GM12864 (cell line): ENCODE results near the gene ADAM30.

Experiments
- DNase-seq: peaks from one replicate; pipeline ENCODE4 v3.0.0-alpha.2; 2011; ENCODE audit warnings: low read depth
- H3K4me3 ChIP-seq: 2 replicates; pipeline ENCODE4 v1.5.1; 2011; ENCODE audit warnings: mild to moderate bottlenecking, low read depth, low read length, control low read depth
- CTCF ChIP-seq: IDR thresholded peaks from 2 replicates; pipeline ENCODE4 v1.5.1; 2011; ENCODE audit warnings: low read depth, mild to moderate bottlenecking, moderate library complexity, low read length, control low read depth, inconsistent platforms; ENCODE audit errors: missing control alignments

The ADAM30 gene

GRCh38 chr1:119896303-119896702 is at the start of gene ADAM30:
Gene ADAM30 (minus strand): TSS chr1:119896515. CDS start chr1:119896336, 179 bp downstream.
- H3K4me3 ChIP-seq, result no peak within 1 kb of the TSS
- DNase-seq, result no peak
- no peak for TF ChIP-seq CTCF

- TF ChIP-seq CTCF, result no peak
- no peak overlapping the region for H3K4me3 ChIP-seq
- DNase-seq, result no peak
These were observed 46.9 kb upstream of the ADAM30 start for GRCh38 chr1:119943216-119943615.

DNA sequence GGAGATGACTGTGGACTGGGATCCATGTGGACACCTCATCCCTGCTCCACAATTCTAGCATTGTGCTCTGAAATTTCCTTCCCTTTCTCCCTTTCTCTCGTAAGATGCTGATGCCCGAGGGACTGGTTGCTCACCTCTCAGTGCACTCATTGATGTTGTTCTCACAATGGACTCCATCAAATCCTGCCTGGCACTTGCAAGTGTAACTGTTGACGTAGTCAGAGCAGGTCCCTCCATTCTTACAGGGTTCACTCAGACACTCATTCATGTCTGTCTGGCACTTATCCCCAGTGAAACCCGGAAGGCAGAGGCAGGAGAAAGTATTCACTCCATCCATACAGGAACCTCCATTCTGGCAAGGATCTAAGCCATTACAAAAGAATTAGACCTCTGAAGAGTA is 45.1 kb upstream of the ADAM30 start:
- no peak for DNase-seq
- no peak for TF ChIP-seq CTCF

DNA sequence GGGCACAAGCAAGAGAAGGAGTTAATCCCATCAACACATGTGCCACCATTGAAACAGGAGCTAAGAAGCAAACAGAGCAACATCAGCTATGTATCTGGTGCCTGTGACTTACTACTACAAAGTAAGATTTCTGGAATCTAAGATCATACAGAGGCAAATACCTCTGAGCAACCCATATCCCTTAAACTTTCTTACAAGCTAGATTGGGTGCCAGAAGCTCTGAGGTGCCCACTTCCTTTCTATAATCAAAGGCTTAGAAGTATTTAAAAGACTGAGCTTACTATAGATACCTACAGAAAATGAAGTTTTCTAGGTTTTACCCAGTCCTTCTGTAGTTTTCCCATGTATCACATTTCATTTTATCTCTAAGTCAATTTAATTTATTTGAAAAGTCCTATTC is 44.4 kb upstream of the ADAM30 start:
- H3K4me3 ChIP-seq, result no peak overlapping the region
- no peak for DNase-seq
- no peak for TF ChIP-seq CTCF

More for the DNA sequence above, 45.1 kb upstream of the ADAM30 start:
- H3K4me3 ChIP-seq, result no peak overlapping the region

GRCh38 chr1:119937198-119937597 is 40.9 kb upstream of the ADAM30 start:
- no peak for TF ChIP-seq CTCF
- DNase-seq, result no peak
- no peak overlapping the region for H3K4me3 ChIP-seq

- H3K4me3 ChIP-seq, result no peak overlapping the region
- no peak for TF ChIP-seq CTCF
These were observed 39.6 kb upstream of the ADAM30 start for GRCh38 chr1:119935915-119936314.

GRCh38 chr1:119935373-119935772 is 39.1 kb upstream of the ADAM30 start:
- DNase-seq, result no peak
- no peak overlapping the region for H3K4me3 ChIP-seq
- no peak for TF ChIP-seq CTCF

More at GRCh38 chr1:119935915-119936314, 39.6 kb upstream of the ADAM30 start:
- DNase-seq, result no peak
